Retinal pigment epithelial cell (primary cell): ENCODE data around the gene CHIA.

ENCODE experiments used
- DNase-seq: peaks from one replicate; pipeline ENCODE4 v3.0.0-alpha.2; 2010; ENCODE audit warnings: low read depth
- H3K4me3 ChIP-seq: 2 replicates; pipeline ENCODE4 v1.5.1; 2011; ENCODE audit warnings: mild to moderate bottlenecking, low read length, control low read depth, moderate library complexity
- CTCF ChIP-seq: conservative IDR thresholded peaks from 2 replicates; pipeline ENCODE4 v1.5.1; 2011; ENCODE audit warnings: low read depth, low read length, control low read depth, inconsistent platforms

Gene CHIA

GRCh38 chr1:111272081-111272480 lies 18.6 kb upstream of the CHIA start:
- DNase-seq: no peak
- TF ChIP-seq CTCF: no peak
- H3K4me3 ChIP-seq: no peak overlapping the region

- no peak for DNase-seq
- TF ChIP-seq CTCF: no peak
- no peak overlapping the region for H3K4me3 ChIP-seq
These were observed 16.0 kb upstream of the CHIA start for GRCh38 chr1:111274653-111275052.

GRCh38 chr1:111275079-111275478 lies 15.6 kb upstream of the CHIA start:
- no peak overlapping the region for H3K4me3 ChIP-seq
- DNase-seq: no peak
- no peak for TF ChIP-seq CTCF

- no peak for TF ChIP-seq CTCF
- no peak for DNase-seq
- H3K4me3 ChIP-seq: no peak overlapping the region
These were observed 14.7 kb upstream of the CHIA start for GRCh38 chr1:111275780-111276433.

GRCh38 chr1:111279144-111279543 lies 11.5 kb upstream of the CHIA start:
- no peak overlapping the region for H3K4me3 ChIP-seq
- no peak for TF ChIP-seq CTCF
- DNase-seq: no peak

GRCh38 chr1:111280267-111280666 lies 10.4 kb upstream of the CHIA start:
- TF ChIP-seq CTCF: no peak
- no peak for DNase-seq
- H3K4me3 ChIP-seq: no peak overlapping the region

- no peak overlapping the region for H3K4me3 ChIP-seq
- no peak for DNase-seq
- no peak for TF ChIP-seq CTCF
These were observed 9.2 kb upstream of the CHIA start for GRCh38 chr1:111281411-111281810.
